Activated naive CD8-positive, alpha-beta T cell treated with anti-CD3 and anti-CD28 coated beads, Interleukin-2, amount 10 ng/mL, durations not matched to agents 7 days and 5 days (primary cell): ENCODE data around the gene ANKMY2. TPM values are rescaled to one million over a fixed set of nuclear protein-coding genes. Genes with fewer than 3 reads are reported as not detected.
A peak's percentile ranks its signal among the peaks of the same experiment; 100 is the strongest.

ENCODE experiments used
- ATAC-seq: fragments of 150-1000 bp; cut with Tn5 transposase; one replicate; pipeline ENCODE4 v1.10.0; 2021; ENCODE audit warnings: low read depth, moderate library complexity
- POLR2A ChIA-PET: fragments of 350-600 bp; sonication (Branson Sonifier 250); formaldehyde crosslinking; loops from one replicate; lab custom pipeline; 2021; ENCODE audit warnings: antibody characterized with exemption; lab: Charles Lee
- DNase-seq: peaks from one replicate; pipeline ENCODE4 v3.0.0; 2021
- H3K27ac Mint-ChIP-seq: one replicate; pipeline ENCODE4 v1.8.0; 2022; ENCODE audit warnings: mild to moderate bottlenecking, mixed read lengths
- H3K27me3 Mint-ChIP-seq: one replicate; pipeline ENCODE4 v1.8.0; 2022; ENCODE audit warnings: mild to moderate bottlenecking, moderate library complexity, mixed read lengths
- H3K36me3 Mint-ChIP-seq: one replicate; pipeline ENCODE4 v1.8.0; 2021; ENCODE audit warnings: mild to moderate bottlenecking, mixed read lengths
- H3K4me1 Mint-ChIP-seq: one replicate; pipeline ENCODE4 v1.8.0; 2021; ENCODE audit warnings: mixed read lengths
- H3K4me3 Mint-ChIP-seq: one replicate; pipeline ENCODE4 v1.8.0; 2022; ENCODE audit warnings: mild to moderate bottlenecking, moderate library complexity, mixed read lengths
- H3K9me3 Mint-ChIP-seq: one replicate; pipeline ENCODE4 v1.8.0; 2021; ENCODE audit warnings: mixed read lengths
- total RNA-seq, 2 experiments: library from RNA; stranded (reverse); gene quantifications; one replicate each; pipeline ENCODE4 v1.2.3, GENCODE V29; 2021

Gene ANKMY2
- total RNA-seq, 2 experiments from 2014 or later = 14.3 to 18.7 TPM

DNA sequence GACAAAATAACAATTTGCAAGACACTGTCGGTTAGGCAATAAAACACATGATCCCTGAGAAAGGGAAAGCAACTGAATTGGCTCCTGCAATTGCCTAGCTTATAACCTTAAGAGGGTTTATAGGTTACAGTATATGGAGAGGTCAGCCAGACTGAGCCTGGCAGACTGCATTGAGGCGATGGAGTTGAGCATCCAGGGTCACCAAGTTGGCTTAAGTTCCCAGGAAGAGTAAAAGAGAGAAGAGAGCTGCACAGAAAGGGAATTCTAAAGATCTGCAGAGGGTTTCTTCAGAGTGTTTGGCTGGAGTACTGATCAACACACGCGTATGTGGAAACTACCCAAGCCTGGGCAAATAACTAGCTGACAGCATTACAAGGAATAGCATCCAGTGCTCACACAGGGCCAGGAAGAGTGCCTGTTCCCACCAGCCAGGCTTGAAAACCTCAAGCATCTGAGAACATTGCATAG, 11.2 kb downstream of the ANKMY2 start:
- ATAC-seq (no peak), DNase-seq (no peak)
- Mint-ChIP-seq H3K4me1 (no peaks in the 10 kb centered on the region), H3K27ac (no peak overlapping the region), H3K27me3 (no peaks in the 10 kb centered on the region), H3K4me3 (no peak overlapping the region), H3K9me3 (no peaks in the 10 kb centered on the region), H3K36me3 (peaks cover 19% of the 10 kb centered on the region)
- POLR2A ChIA-PET = interaction anchor here (0.9 kb wide), 1 partner anchor 12 kb away, joined by 3 read pairs; the partner anchor contains the start of gene BZW2

DNA sequence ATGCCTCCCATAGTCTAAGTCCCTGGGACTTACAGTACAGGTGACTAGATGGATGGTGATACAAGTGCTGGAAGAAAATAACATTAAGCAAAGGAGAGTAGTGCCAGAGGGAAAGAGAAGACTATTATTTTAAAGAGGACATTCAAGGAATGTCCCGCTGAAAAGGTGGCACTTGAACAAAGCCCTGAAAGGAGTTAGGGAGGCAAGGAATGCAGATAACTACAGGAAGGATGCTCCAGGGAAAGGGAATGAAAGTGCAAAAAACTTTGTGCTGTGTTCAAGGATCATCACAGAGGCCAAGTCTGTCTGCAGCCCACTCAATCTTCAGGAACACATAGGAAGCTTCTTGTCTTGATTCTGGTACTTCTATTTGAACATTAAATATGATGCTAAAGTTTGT, 14.9 kb downstream of the ANKMY2 start:
- no peaks in the 10 kb centered on the region for H3K9me3 Mint-ChIP-seq
- no peak for DNase-seq
- ATAC-seq = no peak
- H3K4me1 Mint-ChIP-seq = no peaks in the 10 kb centered on the region
- no peak overlapping the region for H3K4me3 Mint-ChIP-seq
- no peak overlapping the region for H3K27ac Mint-ChIP-seq
- peaks cover 13% of the 10 kb centered on the region for H3K36me3 Mint-ChIP-seq
- POLR2A ChIA-PET = no interaction called here
- H3K27me3 Mint-ChIP-seq = no peaks in the 10 kb centered on the region

DNA sequence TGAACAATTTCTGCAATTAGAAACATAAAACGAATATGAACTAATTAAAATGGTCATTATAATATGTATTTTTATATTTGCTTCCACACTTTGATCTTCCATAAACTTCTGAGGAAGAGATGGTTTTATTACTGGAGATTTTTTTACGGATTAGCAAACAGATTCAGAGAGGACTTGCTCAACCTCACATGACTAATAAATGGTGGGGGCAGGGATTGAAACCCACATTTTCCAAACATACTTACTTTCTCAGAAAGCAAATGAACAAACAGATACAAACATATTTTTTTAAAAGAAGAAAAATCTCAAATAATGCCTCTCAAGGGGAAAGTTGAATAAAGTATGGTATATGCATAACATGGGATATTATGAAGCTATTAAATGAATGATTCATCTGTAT, 18.3 kb downstream of the ANKMY2 start:
- no peak for DNase-seq
- no peaks in the 10 kb centered on the region for H3K27me3 Mint-ChIP-seq
- peaks cover 14% of the 10 kb centered on the region for H3K36me3 Mint-ChIP-seq
- H3K4me3 Mint-ChIP-seq = no peak overlapping the region
- H3K27ac Mint-ChIP-seq = no peak overlapping the region
- no peaks in the 10 kb centered on the region for H3K4me1 Mint-ChIP-seq
- ATAC-seq = no peak
- H3K9me3 Mint-ChIP-seq = no peaks in the 10 kb centered on the region
- POLR2A ChIA-PET = no interaction called here

DNA sequence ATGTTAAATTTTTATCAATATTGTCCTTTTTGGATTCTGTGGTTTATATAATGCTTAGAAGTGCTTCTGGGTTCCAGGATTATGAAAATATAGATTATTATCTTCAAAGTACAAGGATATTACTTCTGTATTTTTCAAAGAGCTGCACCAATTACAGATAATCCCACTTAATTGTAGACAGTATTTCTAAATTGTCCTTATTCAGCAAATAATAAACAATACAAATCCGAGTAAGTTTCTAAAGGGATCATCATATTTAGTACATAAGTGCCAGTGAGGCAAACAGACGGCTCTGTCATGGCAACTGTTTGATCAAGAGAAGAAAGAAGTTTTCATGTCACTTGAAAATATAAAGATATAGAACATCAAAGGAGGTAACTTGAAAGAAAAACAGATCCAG, 19.2 kb downstream of the ANKMY2 start:
- Mint-ChIP-seq H3K9me3 (no peaks in the 10 kb centered on the region), H3K36me3 (peaks cover 15% of the 10 kb centered on the region), H3K4me1 (no peaks in the 10 kb centered on the region), H3K4me3 (no peak overlapping the region), H3K27me3 (no peaks in the 10 kb centered on the region), H3K27ac (no peak overlapping the region)
- no peak for DNase-seq
- POLR2A ChIA-PET = no interaction called here
- no peak for ATAC-seq

DNA sequence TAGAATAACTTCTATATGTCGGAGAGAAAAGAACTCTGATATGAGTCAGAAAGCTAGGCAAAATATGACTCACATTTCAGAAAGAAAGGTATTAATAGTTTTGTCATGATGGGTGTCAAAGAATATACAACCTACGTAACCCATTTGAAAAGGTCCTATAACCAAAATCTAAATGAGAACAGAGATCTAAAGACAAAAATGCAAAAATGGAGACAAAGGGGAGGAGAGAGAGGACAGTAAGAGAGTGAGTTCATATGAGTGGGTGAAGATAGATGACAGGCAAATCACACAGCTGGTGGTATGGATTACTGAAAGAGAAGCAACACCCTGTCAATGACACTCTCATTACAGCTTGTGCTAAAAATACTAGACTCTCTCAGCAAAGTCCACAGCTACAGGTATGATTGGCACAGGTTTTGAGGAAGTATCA, 25.6 kb downstream of the ANKMY2 start:
- Mint-ChIP-seq H3K27ac (peak overlapping the region; percentile 1), H3K4me3 (no peak overlapping the region)
- POLR2A ChIA-PET = no interaction called here

DNA sequence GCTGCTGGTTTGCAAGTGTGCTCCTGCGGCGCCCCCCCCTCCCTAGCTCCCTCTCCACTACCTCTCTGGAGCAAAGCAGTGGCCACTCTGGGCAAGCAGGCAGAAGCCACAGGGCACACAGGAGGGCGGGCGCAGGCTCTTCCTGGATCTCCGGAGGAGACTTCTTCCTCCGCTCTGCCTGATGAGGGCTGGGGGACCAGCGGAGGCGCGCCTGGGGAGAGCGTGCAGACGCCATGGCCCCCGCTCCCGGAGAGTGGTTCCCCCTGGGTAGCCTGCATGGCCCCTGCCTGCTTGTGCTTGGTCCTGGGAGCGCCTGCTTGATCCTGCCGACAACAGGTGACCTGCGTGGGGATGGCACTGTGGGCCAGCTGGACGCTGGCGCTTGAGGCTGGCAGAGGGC, 29.0 kb downstream of the ANKMY2 start:
- Mint-ChIP-seq H3K27ac (no peak overlapping the region), H3K36me3 (peaks cover 27% of the 10 kb centered on the region), H3K27me3 (no peaks in the 10 kb centered on the region), H3K9me3 (no peaks in the 10 kb centered on the region), H3K4me1 (peaks cover 7% of the 10 kb centered on the region), H3K4me3 (no peak overlapping the region)
- DNase-seq = no peak
- no peak for ATAC-seq
- POLR2A ChIA-PET = no interaction called here

More for the DNA sequence above, 25.6 kb downstream of the ANKMY2 start:
- ATAC-seq = peak; percentile 36
- no peak for DNase-seq
- Mint-ChIP-seq H3K9me3 (no peaks in the 10 kb centered on the region), H3K4me1 (peaks cover 7% of the 10 kb centered on the region), H3K27me3 (no peaks in the 10 kb centered on the region), H3K36me3 (peaks cover 35% of the 10 kb centered on the region)

DNA sequence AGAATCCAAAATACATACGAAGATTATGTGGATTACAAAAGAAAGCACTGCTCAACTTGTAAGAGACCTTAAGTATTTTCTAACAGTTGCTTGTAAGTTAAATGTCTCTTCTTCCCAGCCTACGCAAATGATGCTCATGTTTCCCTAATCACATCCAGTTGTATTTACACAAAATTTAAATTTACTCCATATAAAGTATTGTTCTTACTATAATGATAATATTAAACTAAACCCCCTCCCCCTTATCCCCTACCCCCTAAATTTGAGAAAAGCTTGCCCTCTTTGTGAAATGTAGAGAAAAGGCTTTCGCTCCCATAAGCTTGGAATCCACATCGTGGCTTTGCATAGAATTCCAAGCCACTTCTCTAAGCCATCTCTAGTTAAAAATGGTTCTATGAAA, 29.4 kb downstream of the ANKMY2 start:
- H3K36me3 Mint-ChIP-seq = peaks cover 24% of the 10 kb centered on the region
- H3K27me3 Mint-ChIP-seq = no peaks in the 10 kb centered on the region
- no peak for ATAC-seq
- DNase-seq = no peak
- H3K27ac Mint-ChIP-seq = no peak overlapping the region
- POLR2A ChIA-PET = no interaction called here
- H3K4me3 Mint-ChIP-seq = no peak overlapping the region
- H3K9me3 Mint-ChIP-seq = no peaks in the 10 kb centered on the region
- H3K4me1 Mint-ChIP-seq = peaks cover 7% of the 10 kb centered on the region

DNA sequence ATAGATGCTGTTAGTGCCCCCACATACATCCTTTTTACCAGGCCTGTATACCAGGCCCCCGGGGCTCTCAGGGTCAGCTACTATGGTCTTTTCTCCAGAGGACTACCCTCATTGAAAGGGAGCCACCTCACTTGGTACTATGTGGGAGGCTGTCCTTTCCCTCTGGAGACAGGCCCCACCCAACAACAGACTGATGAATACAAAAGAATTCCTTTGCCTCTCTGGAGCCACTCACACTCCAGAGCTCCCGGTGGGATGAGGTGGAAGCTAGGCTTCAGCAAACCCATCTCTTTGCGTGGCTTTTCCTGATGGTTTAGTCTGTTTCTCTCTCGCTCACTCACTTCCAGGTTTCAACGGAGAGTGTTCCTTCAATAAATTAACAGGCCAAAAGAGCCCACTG, 30.3 kb downstream of the ANKMY2 start:
- Mint-ChIP-seq H3K9me3 (no peaks in the 10 kb centered on the region), H3K36me3 (peaks cover 24% of the 10 kb centered on the region), H3K27ac (no peak overlapping the region), H3K27me3 (no peaks in the 10 kb centered on the region), H3K4me3 (no peak overlapping the region), H3K4me1 (peaks cover 6% of the 10 kb centered on the region)
- POLR2A ChIA-PET = no interaction called here
- DNase-seq (no peak), ATAC-seq (no peak)

DNA sequence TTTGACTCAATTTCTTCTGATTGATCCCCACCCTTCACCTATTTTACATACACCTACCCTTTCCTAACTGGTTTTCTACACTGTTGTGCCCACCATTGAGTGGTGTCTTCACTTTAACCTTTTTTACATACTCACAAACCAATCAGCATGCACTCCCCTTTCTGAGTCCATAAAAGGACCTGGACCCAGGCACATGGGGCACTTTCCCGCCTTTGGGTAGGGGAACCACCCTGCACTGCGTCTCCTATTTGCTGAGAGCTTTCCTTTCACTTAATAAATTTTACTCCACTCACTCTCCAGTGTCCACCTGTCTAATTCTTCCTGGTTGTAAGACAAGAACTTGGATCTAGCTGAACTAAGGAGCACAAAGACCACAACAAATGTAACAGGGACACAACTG, 33.8 kb downstream of the ANKMY2 start:
- no peak for DNase-seq
- H3K27ac Mint-ChIP-seq = no peak overlapping the region
- no peaks in the 10 kb centered on the region for H3K9me3 Mint-ChIP-seq
- H3K27me3 Mint-ChIP-seq = no peaks in the 10 kb centered on the region
- no peak overlapping the region for H3K4me3 Mint-ChIP-seq
- POLR2A ChIA-PET = no interaction called here
- no peaks in the 10 kb centered on the region for H3K4me1 Mint-ChIP-seq
- no peak for ATAC-seq
- H3K36me3 Mint-ChIP-seq = peaks cover 16% of the 10 kb centered on the region

DNA sequence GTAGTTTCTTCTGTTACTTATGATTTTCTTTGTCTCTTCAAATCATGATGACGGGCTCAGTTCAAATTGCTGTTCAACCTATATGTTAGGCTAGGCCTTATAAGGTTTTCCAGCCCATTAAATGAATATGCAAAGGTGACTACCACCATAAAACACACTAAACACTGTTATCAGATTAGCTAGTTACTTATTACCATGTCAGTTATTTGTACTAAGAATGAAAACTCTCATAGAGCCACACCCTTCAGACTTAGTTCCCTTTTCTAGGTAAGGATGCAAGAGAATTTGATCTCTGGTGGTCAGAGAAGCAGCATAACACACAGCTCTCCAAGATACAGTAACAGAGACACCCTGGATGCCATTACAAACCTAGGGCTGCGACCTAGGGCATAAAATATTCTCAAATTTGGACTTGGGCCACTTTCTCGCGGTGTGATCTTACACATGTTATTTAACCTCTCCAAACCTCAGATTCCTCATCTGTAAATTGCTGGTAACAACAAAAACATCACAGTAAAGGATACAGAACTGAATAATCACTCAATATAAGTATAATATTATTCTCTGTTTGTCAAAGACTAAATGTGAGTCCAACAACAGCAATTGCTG, 35.6 kb downstream of the ANKMY2 start:
- peaks cover 16% of the 10 kb centered on the region for H3K36me3 Mint-ChIP-seq
- no peak for ATAC-seq
- POLR2A ChIA-PET = no interaction called here

DNA sequence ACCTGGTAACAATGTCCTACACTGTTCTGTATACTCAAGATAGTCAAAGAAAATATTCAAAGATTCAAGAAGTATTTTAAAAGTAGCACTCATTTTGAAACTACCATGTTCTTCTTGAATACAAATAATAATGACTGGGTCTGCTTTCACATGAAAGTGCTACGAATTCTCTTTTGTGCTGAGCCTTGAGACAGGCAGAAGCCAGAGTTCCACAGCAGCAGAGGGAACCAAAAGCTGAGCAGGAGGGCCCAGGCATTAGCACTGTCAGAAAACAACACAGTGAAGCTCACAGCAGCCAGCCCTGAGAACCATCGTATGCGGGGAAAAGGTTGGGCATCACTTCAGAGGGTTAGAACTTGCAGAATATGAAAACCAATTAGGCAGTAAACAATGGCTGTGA, 38.9 kb downstream of the ANKMY2 start:
- Mint-ChIP-seq H3K27ac (no peak overlapping the region), H3K36me3 (peaks cover 16% of the 10 kb centered on the region), H3K4me3 (no peak overlapping the region), H3K9me3 (no peaks in the 10 kb centered on the region), H3K27me3 (no peaks in the 10 kb centered on the region), H3K4me1 (no peaks in the 10 kb centered on the region)
- DNase-seq (no peak), ATAC-seq (no peak)
- POLR2A ChIA-PET = no interaction called here

More for the DNA sequence above, 35.6 kb downstream of the ANKMY2 start:
- Mint-ChIP-seq H3K4me1 (no peaks in the 10 kb centered on the region), H3K4me3 (no peak overlapping the region), H3K27ac (no peak overlapping the region), H3K9me3 (no peaks in the 10 kb centered on the region), H3K27me3 (no peaks in the 10 kb centered on the region)
- DNase-seq = no peak

DNA sequence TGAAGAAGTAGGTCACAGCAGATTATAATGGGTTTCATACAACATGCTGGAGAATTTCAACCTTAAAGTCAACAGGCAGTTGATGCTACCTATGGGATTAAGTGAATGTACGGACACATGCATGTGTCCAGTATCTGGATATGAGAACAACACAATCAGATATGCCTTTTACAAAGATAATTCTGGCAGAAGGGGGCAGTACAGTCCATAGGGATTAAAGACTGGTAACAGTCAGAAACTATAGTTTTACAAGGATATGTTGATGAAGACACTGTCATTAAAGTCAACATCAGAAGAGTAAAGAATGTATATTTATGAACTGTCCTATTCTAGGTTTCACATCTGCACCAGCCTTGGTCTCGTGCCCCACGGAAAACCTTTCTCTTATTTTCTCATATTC, 41.5 kb downstream of the ANKMY2 start:
- no peak overlapping the region for H3K27ac Mint-ChIP-seq
- no peak overlapping the region for H3K4me3 Mint-ChIP-seq
- H3K9me3 Mint-ChIP-seq = no peaks in the 10 kb centered on the region
- peaks cover 19% of the 10 kb centered on the region for H3K36me3 Mint-ChIP-seq
- DNase-seq = no peak
- no peak for ATAC-seq
- H3K4me1 Mint-ChIP-seq = no peaks in the 10 kb centered on the region
- POLR2A ChIA-PET = no interaction called here
- H3K27me3 Mint-ChIP-seq = no peaks in the 10 kb centered on the region

DNA sequence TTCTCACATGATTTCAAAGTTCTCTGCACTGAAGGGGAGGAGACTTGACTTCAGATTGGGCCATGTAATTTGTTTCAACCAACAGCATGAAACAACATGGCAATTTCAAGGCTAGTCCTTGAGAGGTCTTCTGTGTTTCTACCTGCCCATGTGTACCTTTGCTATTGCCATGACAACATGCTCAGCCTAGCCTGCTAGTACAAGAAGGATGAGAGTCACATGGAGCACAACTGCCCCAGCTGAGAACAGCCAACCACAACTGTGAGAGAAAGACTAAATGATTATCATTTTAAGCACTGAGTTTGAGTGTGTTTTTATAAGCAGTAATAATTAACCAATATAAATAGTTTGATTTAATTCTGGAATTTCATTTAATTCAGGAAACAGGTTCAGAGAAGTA, 41.9 kb downstream of the ANKMY2 start:
- Mint-ChIP-seq H3K27ac (no peak overlapping the region), H3K9me3 (no peaks in the 10 kb centered on the region), H3K36me3 (peaks cover 19% of the 10 kb centered on the region), H3K4me3 (no peak overlapping the region), H3K4me1 (no peaks in the 10 kb centered on the region), H3K27me3 (no peaks in the 10 kb centered on the region)
- POLR2A ChIA-PET = no interaction called here
- DNase-seq (no peak), ATAC-seq (no peak)

DNA sequence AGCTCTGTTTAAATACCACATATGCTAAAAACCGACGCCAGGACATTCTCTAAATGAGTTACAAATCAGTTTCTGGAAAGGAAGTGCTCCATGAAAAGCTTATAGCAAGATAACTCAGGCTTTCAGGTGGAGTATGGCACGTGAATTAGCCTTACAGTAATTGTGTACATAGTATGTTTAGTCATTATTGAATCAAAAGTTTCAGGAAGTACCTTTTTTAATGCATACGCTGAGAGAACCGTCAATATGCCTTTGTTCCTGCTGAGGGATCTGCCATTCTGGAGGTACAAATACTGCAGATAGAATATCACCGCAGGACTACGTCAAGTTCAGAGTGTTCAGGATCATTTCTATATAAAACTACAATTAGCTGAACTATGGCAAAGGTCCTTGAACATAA, 45.7 kb downstream of the ANKMY2 start:
- no peak for ATAC-seq
- H3K36me3 Mint-ChIP-seq = peaks cover 19% of the 10 kb centered on the region
- H3K27ac Mint-ChIP-seq = no peak overlapping the region
- POLR2A ChIA-PET = no interaction called here
- no peaks in the 10 kb centered on the region for H3K9me3 Mint-ChIP-seq
- no peak overlapping the region for H3K4me3 Mint-ChIP-seq
- no peaks in the 10 kb centered on the region for H3K4me1 Mint-ChIP-seq
- no peaks in the 10 kb centered on the region for H3K27me3 Mint-ChIP-seq
- DNase-seq = no peak
